NT2/D1 (cell line): ENCODE results near the gene CCDC66.

Source experiments
- SUZ12 ChIP-seq: IDR thresholded peaks from 2 replicates; pipeline ENCODE4 v1.6.1; 2011; ENCODE audit not compliant: insufficient read length, insufficient read depth; ENCODE audit errors: extremely low read depth
- YY1 ChIP-seq: IDR thresholded peaks from 2 replicates; pipeline ENCODE4 v1.6.1; 2011; ENCODE audit not compliant: insufficient read length, insufficient read depth
- ZNF274 ChIP-seq: IDR thresholded peaks from 2 replicates; pipeline ENCODE4 v1.6.1; 2011; ENCODE audit warnings: mild to moderate bottlenecking, low read depth, low read length

- TF ChIP-seq ZNF274, result no peak
- TF ChIP-seq YY1, result no peak
- TF ChIP-seq SUZ12, result no peak
Measured at GRCh38 chr3:56611364-56611763, 54.4 kb downstream of the CCDC66 start.
